Retinal pigment epithelial cell (primary cell): ENCODE data around the gene RAB11FIP4.

Experiments
- DNase-seq: peaks from one replicate; pipeline ENCODE4 v3.0.0-alpha.2; 2010; ENCODE audit warnings: low read depth
- H3K4me3 ChIP-seq: 2 replicates; pipeline ENCODE4 v1.5.1; 2011; ENCODE audit warnings: mild to moderate bottlenecking, low read length, control low read depth, moderate library complexity
- TF ChIP-seq, protein P1 (sequence below): conservative IDR thresholded peaks from 2 replicates; pipeline ENCODE4 v1.5.1; 2011; ENCODE audit warnings: low read depth, low read length, control low read depth, inconsistent platforms

Gene RAB11FIP4

DNA sequence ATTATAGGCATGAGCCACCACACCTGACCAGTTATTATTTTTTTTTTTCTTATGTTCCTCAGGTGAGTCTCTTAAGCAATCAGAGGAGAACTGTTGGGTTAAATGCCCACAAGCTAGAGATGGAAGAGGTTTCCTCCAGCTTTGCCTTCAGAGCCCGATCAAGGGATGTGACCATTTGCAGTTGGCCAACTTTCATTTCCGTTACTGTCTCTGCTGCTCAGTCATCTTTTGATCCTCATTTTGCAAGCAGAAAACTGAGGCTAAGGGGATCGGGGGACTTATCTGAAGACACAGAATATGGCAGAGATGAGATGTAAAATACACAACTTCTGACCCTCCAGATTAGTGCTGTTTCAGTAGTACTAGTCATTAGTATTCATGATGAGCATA lies 188.8 kb downstream of the RAB11FIP4 start:
- H3K4me3 ChIP-seq = no peak overlapping the region
- TF ChIP-seq, protein P1, sequence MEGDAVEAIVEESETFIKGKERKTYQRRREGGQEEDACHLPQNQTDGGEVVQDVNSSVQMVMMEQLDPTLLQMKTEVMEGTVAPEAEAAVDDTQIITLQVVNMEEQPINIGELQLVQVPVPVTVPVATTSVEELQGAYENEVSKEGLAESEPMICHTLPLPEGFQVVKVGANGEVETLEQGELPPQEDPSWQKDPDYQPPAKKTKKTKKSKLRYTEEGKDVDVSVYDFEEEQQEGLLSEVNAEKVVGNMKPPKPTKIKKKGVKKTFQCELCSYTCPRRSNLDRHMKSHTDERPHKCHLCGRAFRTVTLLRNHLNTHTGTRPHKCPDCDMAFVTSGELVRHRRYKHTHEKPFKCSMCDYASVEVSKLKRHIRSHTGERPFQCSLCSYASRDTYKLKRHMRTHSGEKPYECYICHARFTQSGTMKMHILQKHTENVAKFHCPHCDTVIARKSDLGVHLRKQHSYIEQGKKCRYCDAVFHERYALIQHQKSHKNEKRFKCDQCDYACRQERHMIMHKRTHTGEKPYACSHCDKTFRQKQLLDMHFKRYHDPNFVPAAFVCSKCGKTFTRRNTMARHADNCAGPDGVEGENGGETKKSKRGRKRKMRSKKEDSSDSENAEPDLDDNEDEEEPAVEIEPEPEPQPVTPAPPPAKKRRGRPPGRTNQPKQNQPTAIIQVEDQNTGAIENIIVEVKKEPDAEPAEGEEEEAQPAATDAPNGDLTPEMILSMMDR = no peak

DNA sequence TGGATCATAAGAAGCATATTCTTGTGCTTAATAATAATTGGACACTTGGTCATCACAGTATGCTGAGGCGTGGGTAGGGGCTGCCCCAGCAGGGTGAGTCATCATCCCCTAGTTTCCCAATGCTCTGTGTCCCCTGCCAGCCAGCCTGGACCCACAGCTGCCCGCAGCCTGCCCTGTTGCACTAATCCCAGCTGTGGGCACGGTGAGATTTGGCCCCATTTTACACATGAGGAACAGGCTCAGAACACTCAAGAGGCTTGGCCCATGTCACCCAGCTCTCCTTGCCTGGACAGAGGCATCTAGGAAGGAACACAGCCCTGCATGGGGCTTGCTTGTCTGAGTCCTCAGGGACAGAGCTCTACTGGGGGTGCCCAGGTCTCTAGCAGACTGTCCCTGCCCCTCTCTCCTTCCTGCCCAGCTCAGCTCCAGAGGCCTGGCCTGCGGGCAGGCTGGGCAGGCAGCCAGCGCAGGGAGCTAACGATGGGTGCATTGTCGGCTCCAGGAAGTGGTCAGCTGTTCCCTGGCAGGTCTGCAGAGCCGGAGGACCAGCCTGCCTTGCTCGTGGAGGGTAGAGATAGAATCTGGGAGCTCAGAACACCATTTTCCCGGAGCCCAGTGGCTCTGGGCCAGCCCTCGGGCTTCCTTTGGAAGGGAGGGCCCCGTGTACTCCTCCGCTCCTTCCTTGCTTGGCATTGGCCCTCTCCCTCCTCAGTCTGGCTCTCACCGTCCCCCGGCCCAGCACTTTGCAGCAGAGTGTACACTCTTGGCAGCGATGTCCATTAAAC lies 189.4 kb downstream of the RAB11FIP4 start:
- TF ChIP-seq, protein P1 = no peak
- peak; percentile 75 for DNase-seq
- no peak overlapping the region for H3K4me3 ChIP-seq

More for the DNA sequence above, 188.8 kb downstream of the RAB11FIP4 start:
- DNase-seq = no peak

DNA sequence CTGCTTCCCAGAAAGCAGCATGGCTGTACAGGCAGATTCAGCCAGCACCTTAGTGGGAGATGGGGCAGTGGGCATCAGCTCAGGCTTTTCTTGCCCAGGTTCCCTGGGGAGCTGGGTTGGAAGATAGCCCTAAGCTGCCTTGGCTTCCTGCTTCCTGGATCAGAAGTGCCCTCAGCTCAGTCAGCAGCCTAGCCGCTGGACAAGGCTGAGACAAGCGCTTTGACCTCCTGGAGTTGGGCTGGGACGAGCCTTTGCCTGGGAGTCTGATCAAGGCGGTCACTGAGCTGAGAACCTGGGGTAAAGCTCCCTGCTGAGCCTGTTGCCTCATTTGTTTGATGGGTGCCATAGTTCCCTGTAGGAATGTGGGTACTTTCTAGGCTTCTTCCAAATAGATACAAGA lies 190.0 kb downstream of the RAB11FIP4 start:
- TF ChIP-seq, protein P1 = no peak
- peak; percentile 59 for DNase-seq
- no peak overlapping the region for H3K4me3 ChIP-seq

GRCh38 chr17:31582151-31582907 lies 190.9 kb downstream of the RAB11FIP4 start:
- DNase-seq = no peak
- TF ChIP-seq, protein P1 = no peak
- H3K4me3 ChIP-seq = no peak overlapping the region

- TF ChIP-seq, protein P1 = no peak
- DNase-seq = no peak
- H3K4me3 ChIP-seq = no peak overlapping the region
Measured at GRCh38 chr17:31583772-31584356, 192.4 kb downstream of the RAB11FIP4 start.

DNA sequence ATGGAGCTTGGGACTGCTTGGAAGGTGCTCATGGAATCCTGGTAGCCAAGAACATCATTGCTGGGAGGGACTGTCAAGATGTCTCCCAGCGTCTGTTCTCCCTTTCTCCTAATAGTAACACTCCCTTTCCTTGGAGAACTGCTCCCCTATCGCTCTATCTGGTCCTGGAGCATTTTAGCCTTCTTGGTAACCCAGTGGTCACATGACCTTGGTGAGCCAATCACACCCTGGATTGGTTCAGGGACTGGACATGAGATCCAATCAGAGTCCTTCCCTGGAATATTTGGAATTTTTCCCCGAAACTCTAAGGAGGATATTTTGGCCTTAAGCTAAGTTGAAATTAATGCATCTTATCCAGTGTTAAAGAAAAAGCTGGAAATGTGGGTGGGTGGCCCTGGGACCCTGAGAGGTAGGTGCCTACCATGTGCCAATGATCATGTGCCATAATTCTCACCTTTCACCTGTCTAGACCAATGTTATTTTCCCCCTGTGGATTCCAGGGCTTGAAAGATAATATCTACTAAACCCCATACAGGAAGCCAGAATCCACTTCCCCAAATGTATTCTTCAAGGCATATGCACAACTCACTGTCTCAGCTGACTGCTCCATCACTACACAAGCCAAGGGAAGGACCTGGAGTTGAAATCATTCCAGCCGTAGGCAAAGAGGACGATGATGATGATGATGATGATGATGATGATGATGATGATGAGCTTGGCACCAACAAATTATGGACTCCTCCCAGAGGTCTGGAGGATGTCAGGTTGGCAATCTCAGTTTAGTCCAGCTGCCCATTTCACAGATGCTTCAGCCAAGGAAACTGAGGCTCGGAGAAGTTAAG lies 193.2 kb downstream of the RAB11FIP4 start:
- no peak overlapping the region for H3K4me3 ChIP-seq
- DNase-seq = no peak
- TF ChIP-seq, protein P1 = no peak
